Measurements from ENCODE around the gene ALDH6A1.

Gene ALDH6A1

DNA sequence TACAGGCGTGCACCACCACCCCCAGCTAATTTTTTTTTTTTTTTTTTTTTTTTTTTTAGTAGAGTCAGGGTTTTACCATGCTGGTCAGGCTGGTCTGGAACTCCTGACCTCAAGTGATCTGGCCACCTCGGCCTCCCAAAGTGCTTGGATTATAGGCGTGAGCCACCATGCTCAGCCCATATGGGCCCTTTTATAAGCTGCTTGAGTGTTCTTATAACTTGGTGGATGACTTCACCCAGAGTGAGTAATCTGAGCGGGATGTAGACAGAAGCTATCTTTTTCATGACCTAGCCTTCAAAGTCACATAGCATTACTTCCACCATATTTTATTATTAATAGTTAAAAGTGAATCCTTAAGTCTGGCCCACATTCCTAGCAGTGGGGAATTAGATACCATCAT is 48.7 kb downstream of the ALDH6A1 start:
- ChIA-PET CTCF (interaction anchor here (1.2 kb wide), 2 partner anchors 22 to 307 kb away, joined by 3 read pairs; no protein-coding TSS in a partner anchor), POLR2A (no interaction called here)
- DNase-seq (ENCODE audit: extremely low spot score), result no peak
- TF ChIP-seq, protein P1, sequence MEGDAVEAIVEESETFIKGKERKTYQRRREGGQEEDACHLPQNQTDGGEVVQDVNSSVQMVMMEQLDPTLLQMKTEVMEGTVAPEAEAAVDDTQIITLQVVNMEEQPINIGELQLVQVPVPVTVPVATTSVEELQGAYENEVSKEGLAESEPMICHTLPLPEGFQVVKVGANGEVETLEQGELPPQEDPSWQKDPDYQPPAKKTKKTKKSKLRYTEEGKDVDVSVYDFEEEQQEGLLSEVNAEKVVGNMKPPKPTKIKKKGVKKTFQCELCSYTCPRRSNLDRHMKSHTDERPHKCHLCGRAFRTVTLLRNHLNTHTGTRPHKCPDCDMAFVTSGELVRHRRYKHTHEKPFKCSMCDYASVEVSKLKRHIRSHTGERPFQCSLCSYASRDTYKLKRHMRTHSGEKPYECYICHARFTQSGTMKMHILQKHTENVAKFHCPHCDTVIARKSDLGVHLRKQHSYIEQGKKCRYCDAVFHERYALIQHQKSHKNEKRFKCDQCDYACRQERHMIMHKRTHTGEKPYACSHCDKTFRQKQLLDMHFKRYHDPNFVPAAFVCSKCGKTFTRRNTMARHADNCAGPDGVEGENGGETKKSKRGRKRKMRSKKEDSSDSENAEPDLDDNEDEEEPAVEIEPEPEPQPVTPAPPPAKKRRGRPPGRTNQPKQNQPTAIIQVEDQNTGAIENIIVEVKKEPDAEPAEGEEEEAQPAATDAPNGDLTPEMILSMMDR (IDR thresholded peaks at IDR 0.05; ENCODE audit: control extremely low read depth, extremely low read depth, low read depth, missing control alignments), result no peak

DNA sequence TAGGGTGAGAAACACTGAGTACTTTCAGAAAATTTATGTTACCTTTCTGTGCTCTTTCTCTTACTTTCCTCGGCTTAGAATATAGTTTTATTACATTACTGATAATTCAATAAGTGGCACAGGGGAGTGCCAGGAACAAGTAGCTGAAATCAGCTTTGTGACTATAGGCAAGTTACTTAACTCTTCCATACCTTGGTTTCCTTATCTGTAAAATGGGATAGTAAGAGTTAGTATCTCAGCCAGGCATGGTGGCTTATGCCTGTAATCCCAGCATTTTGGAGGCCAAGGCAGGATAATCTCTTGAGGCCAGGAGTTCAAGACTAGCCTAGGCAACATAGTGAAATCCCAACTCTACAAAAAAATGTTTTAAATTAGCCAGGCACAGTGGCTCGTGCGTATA is 49.7 kb downstream of the ALDH6A1 start:
- POLR2A ChIA-PET, result no interaction called here
- CTCF ChIA-PET, result interaction anchor here (1.2 kb wide), 1 partner anchor 306 kb away, joined by 3 read pairs; no protein-coding TSS in a partner anchor
- no peak for DNase-seq (ENCODE audit: extremely low spot score)
- TF ChIP-seq, protein P1 (IDR thresholded peaks at IDR 0.05; ENCODE audit: control extremely low read depth, extremely low read depth, low read depth, missing control alignments), result no peak

DNA sequence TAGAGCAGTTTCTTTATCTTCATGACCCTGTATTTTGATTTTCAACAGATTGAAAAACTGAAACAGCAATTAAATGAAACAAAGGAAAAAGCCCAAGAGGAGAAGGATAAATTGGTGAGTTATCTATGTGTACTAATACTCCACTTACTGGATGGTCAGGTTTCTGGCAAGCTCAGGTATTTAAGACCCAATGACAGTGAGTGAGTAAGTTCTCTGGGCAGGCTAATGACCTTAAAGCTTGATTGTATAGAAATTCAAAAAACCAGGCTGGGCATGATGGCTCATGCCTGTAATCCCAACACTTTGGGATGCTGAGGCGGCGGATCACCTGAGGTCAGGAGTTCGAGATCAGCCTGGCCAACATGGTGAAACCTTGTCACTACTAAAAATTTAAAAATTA is 55.1 kb downstream of the ALDH6A1 start:
- TF ChIP-seq, protein P1 (IDR thresholded peaks at IDR 0.05; ENCODE audit: control extremely low read depth, extremely low read depth, low read depth, missing control alignments), result no peak
- ChIA-PET POLR2A (no interaction called here), CTCF (no interaction called here)
- no peak for DNase-seq (ENCODE audit: extremely low spot score)

DNA sequence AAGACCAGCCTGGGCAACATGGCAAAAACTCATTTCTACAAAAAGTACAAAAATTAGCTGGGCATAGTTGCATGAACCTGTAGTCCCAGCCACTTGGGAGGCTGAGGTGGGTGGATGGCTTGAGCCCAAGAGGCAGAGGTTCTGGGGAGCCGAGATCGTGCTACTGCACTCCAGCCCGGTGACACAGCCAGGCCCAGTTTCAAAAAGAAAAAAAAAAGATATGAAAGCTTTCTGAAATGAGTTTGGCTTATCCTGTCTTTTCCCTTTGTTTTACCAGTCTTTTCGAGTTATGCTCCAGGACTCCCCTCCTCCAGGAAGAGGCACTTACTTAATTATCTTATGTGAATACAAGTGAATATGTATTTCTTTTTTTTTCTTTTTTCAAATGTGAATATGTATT is 61.9 kb downstream of the ALDH6A1 start:
- no peak for DNase-seq (ENCODE audit: extremely low spot score)
- TF ChIP-seq, protein P1 (IDR thresholded peaks at IDR 0.05; ENCODE audit: control extremely low read depth, extremely low read depth, low read depth, missing control alignments), result no peak
- POLR2A ChIA-PET, result no interaction called here
- CTCF ChIA-PET, result no interaction called here

DNA sequence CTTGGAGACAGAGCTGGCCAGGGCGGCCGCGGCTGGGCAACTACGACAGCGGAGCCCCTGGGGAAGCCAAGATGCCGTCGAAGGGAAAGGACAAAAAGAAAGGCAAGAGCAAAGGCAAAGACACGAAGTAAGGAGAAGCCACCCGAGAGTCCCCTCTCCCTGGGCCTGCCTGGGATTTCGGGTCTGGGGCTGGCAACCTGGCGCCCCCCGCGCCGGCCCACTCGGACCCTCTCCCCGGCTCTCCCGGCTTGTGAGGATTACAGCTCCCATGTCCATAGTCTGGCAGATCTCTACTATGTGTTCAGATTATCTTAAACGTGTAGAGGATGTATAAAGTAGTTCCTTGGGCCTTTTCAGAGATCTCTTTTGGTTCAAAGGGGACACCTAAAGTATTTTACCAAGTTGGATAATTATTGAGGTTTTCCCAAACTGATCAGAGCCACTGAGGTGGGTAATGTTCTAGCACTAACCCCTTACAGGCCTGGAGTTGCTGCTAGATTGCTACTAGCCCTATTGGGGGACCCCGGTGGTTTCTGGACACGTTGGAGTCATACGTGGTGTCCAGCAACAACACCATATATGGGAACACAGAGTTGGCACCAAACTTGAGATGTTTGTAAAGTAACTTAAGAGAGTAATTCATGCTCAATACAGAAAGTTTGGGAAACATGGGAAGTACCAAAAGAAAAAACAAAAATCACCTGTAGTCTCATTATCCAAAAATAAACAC is 64.7 kb downstream of the ALDH6A1 start:
- ChIA-PET CTCF (interaction anchor here (1.0 to 1.2 kb wide), 2 partner anchors 9 to 12 kb away, joined by 3 to 6 read pairs; no protein-coding TSS in a partner anchor), POLR2A (no interaction called here)
- DNase-seq (ENCODE audit: extremely low spot score), result no peak
- TF ChIP-seq, protein P1 (IDR thresholded peaks at IDR 0.05; ENCODE audit: control extremely low read depth, extremely low read depth, low read depth, missing control alignments), result no peak

DNA sequence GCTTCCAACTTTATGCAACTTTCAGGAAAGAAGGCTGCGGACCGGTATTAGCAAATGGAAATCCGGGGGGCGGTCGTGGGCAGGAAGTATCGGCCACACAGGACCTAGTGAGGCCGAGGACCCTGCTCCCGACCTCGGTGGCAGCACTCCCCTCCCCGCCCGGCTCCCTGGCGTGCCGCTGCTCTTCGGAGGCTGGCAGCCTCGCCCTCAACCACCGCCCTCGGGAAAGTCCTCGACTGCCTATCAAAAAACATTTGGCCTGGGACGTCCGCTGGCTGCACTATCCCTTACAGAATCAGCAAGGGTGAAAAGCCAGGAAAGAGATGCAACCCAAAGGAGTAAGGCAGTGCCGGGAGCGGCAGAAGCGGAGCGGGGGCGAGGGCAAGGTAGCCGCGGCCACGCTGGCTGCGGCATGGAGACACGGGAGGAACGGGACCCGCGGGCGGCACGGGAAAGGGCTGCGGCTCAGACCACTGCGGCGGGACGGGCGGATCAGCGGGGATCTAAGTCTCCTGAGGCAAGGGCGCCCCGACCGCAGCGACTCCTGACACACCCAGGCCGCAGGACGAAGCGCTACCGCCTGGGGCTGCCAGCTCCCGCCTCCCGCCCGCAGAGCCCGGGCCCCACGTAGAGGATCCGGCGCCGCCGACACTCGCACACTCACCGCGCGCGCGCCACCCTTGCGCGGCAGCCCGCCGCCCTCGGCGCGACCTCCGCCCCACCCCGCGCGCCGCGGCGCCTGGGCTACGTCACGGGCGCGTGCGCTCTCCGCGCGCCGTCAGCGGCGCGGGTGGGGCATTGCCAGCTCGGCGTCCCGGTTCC is 65.5 kb downstream of the ALDH6A1 start, which contains the start of the genes BBOF1 and ENTPD5:
Gene BBOF1 (plus strand): TSS at position 764 of the 822 bp plus-strand sequence. CDS start 130 bp downstream, outside the sequence.
Gene ENTPD5 (minus strand): TSS at position 703 of the 822 bp plus-strand sequence. CDS start 31,186 bp downstream, outside the sequence.
- ChIA-PET CTCF (interaction anchor here (1.0 to 1.2 kb wide), 2 partner anchors 8 to 13 kb away, joined by 3 to 6 read pairs; no protein-coding TSS in a partner anchor), POLR2A (interaction anchor here (0.7 kb wide), 1 partner anchor 12 kb away, joined by 3 read pairs; no protein-coding TSS in a partner anchor)
- TF ChIP-seq, protein P1 (IDR thresholded peaks at IDR 0.05; ENCODE audit: control extremely low read depth, extremely low read depth, low read depth, missing control alignments), result no peak
- DNase-seq (ENCODE audit: extremely low spot score), result peak; percentile 96
